ENCODE data around the gene GRK3.
A peak's percentile ranks its signal among the peaks of the same experiment; 100 is the strongest.
"Not testable (repeated sequence)": the region's sequence is repeated elsewhere in the genome, so short reads cannot be mapped to it uniquely, and the experiment has no call there.

Gene GRK3

GRCh38 chr22:25552405-25552804 is 12.1 kb upstream of the GRK3 start:
- DNase-seq: peak; percentile 73

- no peak for DNase-seq
Observed at GRCh38 chr22:25553131-25553530, 11.3 kb upstream of the GRK3 start.

- DNase-seq: no peak
Observed at GRCh38 chr22:25554238-25554671, 10.2 kb upstream of the GRK3 start.

DNA sequence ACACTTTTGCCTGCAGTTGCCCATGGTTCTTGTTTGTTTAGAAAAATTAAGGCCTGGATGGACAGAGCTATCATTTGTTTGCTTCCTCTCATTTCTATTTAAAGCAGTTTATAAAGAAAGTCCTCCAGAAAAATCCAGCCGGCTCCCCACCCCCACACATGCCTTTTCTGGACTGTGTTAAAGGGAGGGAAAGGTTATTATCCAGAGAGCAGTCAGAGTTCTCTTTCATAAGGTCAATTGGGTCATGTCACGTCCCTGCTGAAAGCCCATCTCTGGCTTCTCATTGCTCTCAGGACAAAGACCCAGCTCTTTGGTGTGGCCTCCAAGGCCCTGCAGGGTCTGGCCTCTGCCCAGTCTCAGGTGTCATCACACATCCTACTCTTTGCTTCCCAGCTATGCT is 9.8 kb upstream of the GRK3 start:
- DNase-seq: no peak

- DNase-seq: peak; percentile 29
Observed at GRCh38 chr22:25555586-25555985, 8.9 kb upstream of the GRK3 start.

DNA sequence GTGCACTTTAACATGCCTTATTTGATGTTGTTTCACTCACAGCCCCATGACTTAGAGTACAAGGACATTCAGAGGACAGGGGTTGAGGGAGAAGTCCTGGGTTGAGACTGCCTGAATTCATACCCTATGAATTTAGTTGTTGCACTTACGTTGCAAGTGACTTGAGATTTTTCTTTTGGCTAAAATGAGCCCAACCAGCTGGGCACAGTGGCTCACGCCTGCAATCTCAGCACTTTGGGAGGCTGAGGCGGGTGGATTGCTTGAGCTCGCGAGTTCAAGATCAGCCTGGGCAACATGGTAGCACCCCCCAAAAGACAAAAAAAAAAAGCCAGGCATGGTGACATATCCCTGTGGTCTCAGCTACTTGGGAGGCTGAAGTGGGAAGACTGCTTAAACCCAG is 7.3 kb upstream of the GRK3 start:
- no peak for DNase-seq

GRCh38 chr22:25558341-25558740 is 6.1 kb upstream of the GRK3 start:
- DNase-seq: no peak

DNA sequence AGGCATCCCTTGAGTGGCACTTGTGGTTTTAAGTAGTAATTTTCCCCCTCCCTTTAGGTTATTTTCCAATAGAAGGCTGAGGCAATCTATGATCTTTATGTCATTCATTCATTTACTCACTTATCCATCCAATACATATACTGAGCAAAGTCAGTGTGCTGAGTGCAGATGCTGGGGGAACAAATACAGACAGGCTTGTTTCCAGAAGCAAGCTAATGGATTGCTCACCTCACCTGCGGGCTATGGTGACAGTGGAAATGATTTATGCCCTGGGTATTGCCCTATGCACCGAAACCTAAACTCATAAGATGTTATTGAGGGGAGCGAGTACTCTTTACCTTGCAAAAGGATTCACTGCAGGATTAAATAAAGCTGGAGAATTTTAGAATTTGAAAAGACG is 4.6 kb upstream of the GRK3 start:
- not testable (repeated sequence) for DNase-seq

GRCh38 chr22:25561182-25561581 is 3.3 kb upstream of the GRK3 start:
- not testable (repeated sequence) for DNase-seq

- DNase-seq: not testable (repeated sequence)
Observed at GRCh38 chr22:25561927-25562326, 2.5 kb upstream of the GRK3 start.

DNA sequence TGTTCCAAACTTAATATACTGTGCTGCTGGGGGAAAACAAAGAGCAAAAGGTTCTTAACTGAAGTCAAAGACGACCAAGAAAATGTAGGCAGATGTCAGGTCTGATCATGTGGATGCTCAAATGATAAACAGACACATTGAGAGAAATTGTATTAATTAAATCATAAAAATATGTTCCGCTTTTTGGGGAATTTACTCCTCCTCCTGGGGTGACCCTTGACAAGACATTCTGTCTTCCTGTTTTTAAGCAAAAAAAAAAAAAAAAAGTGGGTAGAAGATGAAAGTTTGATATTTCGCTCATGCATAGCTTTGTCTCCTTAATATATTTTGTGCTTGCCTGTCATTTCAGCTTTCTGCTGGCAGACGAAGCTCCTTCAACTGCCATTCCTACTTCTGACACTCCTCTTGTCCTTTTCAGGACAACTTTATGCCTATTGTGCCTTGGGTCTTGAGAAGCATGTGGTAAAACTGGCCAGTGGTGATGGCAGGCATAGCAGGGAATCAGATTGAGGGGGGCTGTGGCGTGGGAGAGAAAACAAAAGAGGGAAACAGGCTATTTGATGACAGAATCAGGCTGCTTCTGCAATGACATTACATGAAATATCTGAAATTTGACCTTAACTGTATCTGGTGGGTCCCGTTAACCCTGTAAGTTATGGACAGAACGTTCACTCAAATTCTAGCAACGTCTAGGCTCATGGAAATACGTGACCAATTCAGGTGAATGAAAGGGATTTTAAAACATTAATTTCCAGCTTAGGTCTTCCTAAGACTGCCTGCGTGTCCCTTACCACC is 1.3 kb upstream of the GRK3 start:
- not testable (repeated sequence) for DNase-seq

DNA sequence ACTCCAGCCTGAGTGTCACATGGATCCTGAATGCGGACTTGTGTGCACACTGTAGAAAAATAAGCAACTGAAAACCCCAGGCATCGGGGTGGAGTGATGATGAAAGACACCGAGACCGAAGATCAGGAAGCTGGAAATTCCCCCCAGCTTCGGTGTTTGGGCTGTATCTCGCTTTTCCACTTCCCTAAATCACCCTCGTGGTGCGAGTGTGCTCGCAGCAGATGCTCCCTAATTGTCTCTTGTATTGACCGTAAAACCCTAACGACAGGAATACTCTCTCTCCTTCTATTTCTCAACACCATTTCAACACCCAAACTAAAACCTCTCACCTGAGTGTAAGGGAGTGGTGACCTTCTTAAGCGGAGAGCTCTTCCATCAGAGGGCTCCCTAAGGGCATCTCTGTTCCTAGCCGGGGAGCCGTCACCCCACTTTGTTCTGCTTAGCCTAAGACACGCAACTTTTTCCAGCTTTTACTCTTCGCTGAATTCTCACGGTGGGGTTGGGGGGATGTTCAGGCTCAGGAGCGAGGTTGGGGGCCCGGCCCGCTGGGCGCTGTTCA is 635 bp upstream of the GRK3 start:
- no peak for DNase-seq

DNA sequence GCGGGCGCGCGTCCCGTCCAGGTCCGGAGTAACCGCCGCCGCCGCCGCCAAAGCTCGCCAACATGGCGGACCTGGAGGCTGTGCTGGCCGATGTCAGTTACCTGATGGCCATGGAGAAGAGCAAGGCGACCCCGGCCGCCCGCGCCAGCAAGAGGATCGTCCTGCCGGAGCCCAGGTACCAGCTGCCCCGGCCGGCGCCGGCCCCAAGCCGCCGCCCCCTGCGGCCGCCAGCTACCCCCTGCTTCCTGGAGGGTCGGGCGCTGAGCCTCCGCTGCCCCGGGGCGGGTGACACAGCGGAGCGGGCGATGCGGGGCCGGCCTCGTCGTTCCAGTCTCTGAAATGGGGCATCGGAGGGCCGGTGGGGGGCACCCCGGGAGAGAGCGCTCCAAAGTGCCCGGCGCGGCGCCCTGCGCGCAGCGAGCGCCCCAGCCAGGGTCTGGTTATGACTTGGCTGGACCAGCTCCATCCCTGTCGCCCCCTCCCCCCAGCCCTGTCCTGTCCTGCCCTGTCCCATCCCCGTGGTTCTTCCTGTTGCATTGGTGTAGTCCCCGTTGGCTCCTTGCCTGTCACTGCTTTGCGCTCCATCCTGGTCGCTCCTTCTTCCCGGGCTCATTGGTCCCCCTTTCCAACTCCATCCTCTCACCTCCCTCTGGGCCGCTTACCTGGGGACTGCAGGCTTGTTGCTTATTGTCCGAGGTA is 653 bp downstream of the GRK3 start:
- DNase-seq: no peak

DNA sequence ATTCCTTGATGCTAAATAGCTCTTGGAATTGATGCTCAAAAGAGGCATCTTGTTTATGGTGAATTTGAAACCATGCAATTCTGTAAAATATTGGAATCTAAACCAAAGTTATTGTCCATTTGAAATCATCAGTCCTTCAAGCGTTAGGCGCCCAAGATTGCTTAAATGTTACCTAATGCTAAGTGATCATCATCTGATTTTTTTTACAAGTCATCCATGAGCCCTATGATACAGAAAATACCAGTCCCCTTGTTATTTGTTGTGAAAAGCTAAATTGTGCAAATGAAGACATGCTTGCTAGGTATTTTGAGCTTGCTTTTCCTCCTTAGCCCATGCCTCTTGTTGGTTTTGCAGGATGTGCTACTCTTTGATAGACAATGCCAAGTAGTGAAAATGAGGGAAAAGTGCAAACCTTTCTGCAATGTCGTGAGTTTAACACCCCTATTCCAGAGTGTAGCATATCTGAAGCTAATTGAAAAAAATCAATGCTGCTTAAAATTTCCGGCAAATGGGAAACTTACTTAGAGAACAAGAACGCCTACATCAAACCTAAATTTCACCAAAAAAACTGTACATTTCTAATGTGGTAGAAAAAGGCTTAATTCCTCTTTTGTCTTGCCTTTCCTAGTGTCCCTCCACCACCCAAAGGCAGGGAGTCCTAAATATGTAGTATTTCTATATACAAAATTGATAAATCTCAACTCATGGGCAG is 1.9 kb downstream of the GRK3 start:
- DNase-seq: no peak

GRCh38 chr22:25566898-25567235 is 2.4 kb downstream of the GRK3 start:
- no peak for DNase-seq

DNA sequence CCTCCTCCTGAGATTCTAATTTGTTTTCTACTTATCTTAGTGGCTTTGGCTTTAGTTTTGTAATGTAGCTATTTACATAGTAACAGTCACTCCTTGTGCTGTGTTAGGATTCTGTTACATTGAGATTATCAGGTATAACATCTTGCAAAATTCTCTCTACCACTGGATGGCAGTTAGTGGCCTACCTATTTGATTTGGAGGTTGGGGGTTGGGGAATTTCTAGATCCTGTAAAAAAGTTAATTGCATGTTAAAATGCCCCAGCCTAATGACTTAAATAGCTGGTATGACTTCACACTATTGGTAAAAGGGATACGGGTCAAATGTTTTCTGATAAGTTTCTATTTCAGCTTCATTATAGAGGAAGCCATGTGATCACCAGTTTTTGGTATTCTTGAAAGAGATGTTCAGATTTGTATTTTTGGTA is 2.8 kb downstream of the GRK3 start:
- no peak for DNase-seq

DNA sequence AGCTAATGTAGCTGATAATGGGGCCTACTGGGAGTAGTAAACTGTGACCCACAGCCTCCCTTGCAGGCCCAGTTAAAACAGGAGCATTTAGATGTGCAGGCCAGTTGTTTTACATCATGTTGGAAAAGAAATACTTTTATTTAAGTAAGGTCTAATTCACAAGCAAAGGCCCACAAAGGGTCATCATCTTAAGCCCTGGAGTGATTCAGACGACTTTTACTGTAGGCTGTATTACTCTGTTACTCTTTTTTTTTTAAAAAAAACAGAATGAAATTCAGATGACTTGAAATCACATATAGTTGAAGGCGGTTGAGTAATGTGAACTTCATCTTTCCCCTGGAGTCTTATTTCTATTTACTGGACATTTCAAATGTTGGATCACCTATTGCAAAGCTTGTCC is 3.6 kb downstream of the GRK3 start:
- not testable (repeated sequence) for DNase-seq

DNA sequence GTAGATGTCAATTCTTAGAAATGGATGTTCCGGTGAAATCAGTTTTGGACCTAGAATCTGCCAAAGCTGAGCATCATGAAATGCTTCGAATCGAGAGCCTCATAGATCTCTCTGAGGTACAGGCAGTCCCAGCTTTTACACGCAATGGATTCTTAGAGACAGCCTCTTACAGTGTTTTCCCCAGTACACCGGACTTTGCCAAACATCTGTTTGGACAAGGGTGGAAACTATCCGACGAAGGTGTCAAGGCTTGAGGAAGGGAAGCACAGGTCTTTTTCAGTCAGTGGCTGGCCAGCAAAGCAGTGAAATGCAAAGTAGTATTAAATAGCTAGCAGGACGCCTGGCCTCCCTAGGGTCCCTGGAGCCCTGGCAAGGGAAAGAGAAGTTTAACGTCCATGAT is 4.9 kb downstream of the GRK3 start:
- no peak for DNase-seq

- DNase-seq: no peak
Observed at GRCh38 chr22:25569983-25570382, 5.5 kb downstream of the GRK3 start.

DNA sequence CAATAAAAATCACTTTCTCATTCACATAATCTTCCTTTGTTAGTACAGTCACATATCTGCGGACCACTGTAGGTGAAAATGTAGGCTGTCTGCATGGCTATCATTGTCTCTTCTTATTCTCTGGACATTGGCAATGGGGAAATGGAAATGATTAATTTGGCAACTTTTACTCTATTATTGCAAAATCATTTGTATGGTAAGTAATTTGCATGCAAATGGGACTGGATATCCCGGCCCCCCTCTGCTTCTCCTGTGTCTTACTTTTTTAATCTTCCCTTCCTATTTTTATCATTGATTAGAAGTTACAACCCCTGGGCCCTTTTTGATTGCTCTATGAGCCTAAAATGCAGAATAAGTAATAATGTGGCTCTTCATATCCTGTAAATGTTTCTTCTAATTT is 6.0 kb downstream of the GRK3 start:
- DNase-seq: no peak

GRCh38 chr22:25571969-25572707 is 7.7 kb downstream of the GRK3 start:
- not testable (repeated sequence) for DNase-seq

- DNase-seq: no peak
Observed at GRCh38 chr22:25572708-25573171, 8.3 kb downstream of the GRK3 start.

- no peak for DNase-seq
Observed at GRCh38 chr22:25573841-25574240, 9.4 kb downstream of the GRK3 start.
